EH (cell line): Measurements from ENCODE around the gene RNF123.

Experiments
- DNase-seq: peaks from one replicate; pipeline ENCODE4 v3.0.0-alpha.2; 2015; ENCODE audit warnings: low read depth

The RNF123 gene

DNA sequence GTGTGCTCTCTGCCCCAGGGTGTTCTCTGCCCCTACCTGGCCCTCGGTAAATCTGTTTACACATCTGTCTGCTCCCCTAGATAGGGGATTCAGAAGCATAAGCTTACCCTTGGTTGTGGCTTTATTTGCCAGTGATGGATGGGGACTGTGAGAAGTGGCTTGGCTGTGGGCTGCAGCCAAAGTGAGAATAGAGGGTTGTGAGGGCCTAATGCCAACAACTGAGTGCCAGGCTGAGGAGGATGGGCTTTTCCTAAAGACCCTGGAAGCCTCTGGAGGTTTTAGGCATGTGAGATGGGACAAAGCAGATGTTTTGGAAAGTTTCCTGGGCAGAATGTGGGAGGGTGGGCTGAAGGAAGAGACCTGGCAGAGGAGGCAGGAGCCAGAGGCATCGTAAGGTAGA, 30.6 kb upstream of the RNF123 start:
- DNase-seq = no peak

DNA sequence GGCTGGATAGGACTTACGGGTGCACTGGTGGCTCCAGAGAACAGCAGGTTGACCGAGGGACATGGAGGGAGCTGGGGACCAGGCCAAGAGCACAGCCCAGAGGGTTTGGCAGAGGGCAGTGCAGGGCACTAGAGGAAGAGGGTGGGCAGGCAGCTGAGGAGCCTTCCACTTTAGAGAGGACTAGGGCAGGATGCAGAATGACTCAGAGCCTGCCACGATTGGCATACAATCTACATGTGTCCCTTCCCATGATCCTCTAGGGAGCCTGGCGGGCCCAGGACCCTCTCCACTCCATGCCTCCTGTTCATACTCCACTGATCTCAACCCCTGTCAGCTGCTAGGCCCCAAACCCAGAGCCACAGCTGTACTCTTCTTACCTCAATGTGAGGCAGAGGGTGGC, 29.6 kb upstream of the RNF123 start:
- no peak for DNase-seq

DNA sequence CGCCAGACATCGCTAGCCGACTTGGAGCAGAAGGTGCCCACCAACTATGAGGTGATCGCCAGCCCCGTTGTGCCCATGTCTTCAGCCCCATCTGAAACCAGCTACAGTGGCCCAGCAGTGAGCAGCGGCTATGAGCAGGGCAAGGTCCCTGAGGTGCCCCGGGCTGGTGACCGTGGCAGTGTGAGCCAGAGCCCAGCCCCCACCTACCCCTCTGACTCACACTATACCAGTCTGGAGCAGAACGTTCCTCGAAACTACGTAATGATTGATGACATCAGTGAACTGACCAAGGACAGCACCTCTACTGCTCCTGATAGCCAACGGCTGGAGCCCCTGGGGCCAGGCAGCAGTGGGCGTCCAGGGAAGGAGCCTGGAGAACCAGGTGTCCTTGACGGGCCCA, 28.1 kb upstream of the RNF123 start:
- DNase-seq = no peak

DNA sequence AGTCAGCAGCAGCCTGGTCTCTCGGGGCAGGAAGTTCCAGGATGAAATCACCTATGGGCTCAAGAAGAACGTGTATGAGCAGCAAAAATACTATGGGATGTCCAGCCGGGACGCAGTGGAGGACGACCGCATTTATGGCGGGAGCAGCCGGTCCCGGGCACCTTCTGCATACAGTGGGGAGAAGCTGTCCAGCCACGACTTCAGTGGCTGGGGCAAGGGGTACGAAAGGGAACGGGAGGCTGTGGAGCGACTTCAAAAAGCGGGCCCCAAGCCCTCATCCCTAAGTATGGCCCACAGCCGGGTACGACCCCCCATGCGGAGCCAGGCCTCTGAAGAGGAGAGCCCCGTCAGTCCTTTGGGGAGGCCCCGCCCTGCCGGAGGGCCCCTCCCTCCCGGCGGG, 27.3 kb upstream of the RNF123 start:
- DNase-seq = no peak

DNA sequence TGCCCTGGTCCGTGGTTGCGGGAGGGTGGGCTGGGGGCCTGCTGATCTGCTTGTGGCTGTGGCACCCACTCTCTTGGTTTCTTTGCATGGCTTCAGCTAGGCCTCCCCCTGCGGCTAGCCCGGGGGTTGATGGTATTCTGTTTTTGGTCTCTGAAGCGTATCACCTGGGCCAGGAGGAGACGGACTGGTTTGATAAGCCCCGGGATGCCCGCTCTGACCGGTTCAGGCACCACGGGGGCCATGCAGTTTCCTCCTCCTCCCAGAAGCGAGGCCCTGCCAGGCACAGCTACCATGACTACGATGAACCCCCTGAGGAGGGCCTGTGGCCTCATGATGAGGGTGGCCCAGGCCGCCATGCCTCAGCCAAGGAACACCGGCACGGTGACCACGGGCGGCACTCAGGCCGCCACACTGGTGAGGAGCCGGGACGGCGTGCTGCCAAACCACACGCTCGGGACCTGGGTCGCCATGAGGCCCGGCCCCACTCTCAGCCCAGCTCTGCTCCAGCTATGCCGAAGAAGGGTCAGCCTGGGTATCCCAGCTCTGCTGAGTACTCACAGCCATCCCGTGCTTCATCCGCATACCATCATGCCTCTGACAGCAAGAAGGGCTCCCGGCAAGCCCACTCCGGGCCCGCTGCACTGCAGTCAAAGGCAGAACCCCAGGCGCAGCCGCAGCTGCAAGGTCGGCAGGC, 26.5 kb upstream of the RNF123 start:
- no peak for DNase-seq

DNA sequence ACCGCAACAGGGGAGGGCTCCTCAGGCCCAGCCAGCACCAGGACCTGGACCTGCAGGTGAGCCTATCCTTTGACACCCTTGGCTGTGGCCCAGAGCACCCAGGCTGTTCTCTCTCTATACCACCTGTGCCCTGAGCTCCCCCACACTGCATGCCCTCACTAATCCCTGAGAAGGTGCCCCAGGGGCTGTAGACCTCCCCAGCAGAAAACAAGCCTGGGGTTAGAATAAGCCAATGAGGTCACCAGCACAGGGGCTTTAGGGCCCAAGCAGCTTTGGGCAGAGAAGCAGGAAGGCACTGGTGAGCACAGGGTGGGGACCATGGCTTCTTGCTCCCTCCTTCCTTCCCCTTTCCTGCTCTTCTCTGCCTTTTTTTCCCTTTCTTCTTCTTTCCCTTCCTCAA, 25.5 kb upstream of the RNF123 start:
- DNase-seq = no peak

DNA sequence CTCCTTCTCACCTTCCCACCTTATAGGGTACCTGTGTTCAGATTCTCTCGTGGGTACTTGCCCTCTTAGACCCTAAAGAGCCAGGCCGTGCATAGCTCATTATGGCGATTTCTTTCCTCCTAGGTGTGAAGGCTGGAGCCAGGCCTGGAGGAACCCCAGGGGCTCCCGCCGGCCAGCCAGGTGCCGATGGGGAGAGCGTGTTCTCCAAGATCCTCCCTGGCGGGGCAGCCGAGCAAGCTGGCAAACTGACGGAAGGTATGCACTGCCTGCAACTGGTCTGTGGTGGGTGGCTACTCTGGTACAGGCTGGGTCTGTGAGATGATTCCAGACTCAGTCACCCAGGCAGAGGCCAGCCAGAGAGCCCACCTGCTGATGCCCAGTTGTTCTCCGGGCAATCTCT, 25.1 kb upstream of the RNF123 start:
- DNase-seq = no peak

DNA sequence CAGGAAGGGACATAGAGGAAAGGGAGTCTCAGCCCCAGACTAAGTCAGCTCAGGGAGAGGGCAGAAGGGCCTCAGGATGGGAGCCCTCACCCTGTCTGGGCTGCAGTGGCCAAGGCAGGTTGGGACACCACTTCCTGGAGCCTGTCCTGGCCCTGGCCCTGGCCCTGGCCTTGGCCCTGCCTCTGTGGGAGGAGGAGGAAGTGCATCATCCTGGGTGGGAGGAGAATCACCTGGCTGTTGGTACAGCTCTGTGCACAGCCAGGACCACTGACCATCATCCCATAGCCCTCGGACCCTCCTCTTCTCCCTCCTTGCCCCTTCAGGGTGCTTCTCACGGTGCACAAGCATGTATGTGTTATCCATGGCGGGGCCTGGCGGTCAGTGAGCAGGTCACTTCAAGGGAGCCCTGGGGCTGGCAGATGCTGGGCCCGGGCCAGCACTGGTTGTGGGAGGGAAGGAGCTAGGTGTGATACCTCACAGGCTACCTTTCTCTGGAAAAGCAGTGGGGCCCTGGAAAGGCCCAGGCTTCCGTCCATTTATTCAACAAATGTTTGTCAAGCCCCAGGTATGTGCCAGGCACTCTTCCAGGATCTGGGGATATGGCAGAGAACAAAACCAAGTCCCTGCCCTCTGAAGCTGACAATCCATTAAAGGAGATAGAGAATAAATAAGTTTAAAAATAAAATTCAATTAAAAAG, 23.4 kb upstream of the RNF123 start:
- DNase-seq = no peak

DNA sequence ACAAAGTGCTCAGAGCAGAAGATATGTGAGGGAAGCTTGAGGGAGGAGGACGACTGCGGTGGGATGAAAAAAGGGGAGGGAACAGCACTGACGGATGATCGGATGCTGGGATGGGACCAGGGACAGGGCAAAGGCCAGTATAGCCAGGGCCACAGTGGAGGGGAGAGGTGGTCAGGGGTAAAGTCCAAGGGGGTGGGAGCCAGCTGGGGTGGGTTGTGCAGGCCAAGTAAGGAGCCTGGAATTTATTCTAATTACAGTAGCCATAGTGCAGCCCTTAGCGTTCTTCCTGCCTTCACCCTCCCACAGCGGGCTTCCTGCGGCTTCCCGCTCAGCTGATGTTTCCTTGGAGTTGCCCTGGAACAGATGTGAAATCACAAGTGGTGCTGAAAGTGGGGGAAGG, 22.8 kb upstream of the RNF123 start:
- DNase-seq = peak; percentile 43

DNA sequence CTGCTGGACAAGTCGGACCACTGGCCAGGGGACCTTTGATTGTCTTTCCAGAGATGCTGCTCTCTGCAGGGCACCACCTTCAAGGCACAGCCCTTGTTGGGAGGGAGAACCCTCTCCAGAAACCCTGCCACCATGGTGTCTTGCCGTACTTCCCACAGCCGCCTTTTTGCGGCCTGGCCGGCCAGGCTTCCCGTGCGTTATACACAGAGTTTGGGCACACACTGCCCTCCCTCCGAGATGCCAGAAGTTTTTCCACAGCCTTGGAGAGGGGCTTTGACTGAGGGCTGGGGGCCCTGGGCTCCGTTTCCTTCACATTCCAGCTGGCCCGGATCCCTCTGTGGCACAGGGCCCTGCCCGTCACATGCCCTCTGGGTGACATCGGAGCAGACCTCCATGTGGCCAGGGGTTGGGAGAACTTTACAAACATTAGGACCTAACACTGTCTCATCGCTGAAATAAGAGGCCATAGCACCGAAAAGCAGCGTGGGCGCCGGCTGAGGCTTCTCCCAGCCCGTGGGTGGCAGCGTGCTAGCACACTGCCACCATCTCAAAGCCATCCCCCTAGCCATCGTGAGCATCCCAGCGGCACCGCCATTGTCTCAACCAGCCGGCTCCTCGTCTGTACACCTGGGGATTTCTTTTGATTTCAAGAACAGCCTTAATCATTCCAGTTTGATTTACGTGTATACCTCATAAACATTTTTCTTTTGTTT, 21.5 kb upstream of the RNF123 start:
- no peak for DNase-seq

DNA sequence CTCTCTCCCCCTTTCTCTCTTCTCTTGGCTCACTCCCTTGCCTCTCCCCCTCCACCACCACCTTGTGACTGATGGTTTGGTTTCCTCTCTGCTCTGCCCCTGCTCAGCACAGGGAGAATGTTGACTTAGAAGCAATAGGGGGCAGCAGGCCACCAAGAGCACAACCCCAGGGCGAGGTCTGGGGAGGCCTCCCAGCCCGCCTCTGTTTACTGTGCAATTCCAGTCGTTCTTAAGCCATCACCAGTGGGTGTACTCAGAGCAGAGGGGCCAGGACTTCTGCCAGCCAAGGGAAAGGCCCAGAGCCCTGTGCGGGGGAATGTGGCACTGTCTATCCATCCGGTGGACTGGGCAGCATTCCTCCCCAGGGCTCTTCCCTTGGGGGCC, 21.0 kb upstream of the RNF123 start:
- peak; percentile 30 for DNase-seq

DNA sequence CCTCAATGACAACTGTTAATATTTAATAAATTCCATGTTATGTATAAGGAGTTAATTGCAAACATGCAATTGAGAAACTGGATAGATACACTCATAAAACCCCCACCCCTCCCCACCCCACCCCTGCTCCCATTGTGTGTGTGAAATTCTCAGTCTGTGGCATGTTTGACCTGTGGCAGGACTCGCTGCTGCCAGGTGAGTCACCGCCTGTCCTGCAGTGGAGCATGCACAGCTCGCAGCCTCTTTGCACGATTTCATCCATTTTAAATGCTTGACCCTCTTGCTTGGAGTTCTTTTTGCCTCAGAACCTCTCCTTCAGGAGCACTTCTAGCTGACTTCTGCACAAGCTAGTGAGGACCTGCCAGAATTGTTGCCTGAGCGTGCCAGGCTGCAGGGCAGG, 20.5 kb upstream of the RNF123 start:
- peak; percentile 42 for DNase-seq

DNA sequence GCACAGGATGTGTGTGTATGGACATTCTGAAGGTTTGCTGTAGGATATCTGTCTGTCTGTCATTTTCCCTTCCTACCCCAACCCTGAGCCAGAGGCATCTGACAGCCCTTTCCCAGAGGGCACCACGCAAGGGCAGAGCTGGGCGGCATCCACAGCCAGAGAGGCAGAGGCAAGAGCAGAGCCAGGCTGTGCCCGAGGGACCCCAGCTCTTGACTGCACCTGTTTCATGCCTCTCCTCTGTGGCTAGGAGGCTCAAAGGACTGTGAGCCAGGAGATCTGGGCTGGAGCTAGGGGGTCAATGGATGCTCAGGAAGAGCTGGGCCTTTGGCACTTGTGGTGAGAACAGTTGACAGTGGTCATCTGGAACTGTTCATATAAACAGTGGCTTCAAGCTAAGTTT, 20.0 kb upstream of the RNF123 start:
- no peak for DNase-seq

DNA sequence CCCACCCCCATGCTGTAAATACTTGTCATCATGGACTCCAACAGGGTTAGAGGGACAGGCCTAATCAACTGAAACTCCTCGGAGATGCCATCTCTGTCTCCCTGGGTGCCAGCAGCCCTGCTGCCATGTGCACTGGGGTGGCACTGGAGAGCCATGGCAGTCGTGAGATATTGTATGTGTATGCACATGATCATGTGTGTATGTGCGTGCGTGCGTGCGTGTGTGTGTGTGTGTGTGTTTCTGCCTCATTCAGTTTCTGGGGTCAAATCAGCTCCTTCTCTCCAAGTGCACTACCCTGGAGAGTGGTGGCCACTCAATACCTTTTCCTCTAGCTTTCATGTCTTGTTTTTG, 18.4 kb upstream of the RNF123 start:
- DNase-seq = no peak

DNA sequence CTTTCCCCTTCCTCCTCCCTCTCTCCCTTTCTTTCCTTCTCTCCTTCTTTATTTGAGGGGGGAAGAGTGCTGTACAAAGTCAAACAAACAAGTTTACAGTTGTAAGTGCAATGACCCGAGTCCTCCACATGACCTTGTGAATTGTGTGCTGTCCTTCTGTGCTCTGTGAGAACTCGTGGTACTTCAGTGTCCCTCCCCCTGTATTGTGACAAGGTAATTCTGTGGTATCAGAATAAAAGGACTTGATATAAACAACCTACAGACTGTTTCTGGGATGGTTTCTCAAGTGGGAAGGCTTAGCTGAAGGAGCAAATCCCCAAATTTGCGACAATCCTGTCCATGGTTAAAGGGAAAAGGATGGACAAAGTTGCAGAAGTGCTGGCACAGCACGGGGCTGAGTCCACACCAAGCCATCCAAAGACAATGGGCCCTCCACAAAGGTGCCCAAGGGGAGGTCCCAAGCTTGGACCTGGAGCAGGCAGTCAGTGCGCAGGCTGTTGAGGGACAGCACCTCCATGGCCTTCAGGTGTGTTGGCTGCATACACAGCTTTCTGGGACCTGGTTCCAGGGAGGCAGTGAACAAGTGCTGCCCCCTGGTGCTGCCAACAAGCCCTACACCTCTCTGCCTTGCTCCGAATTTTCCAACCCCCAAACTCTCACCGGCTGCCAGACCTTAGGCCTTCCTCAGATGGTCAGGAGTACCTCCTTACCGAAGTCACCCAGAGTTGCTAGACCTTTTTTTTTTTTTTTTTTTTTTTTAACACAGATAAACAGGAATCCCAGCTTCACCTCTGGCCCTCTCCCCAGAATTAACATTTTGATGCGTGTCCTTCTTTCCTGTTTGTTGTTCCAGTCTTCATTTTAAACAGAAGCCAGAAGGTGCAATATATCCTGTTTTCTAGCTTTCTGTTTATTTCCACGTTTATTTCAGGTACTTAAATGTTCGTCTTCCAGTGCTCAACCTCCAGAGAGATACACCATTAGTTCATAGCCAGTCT, 17.8 kb upstream of the RNF123 start:
- DNase-seq = peak; percentile 69

DNA sequence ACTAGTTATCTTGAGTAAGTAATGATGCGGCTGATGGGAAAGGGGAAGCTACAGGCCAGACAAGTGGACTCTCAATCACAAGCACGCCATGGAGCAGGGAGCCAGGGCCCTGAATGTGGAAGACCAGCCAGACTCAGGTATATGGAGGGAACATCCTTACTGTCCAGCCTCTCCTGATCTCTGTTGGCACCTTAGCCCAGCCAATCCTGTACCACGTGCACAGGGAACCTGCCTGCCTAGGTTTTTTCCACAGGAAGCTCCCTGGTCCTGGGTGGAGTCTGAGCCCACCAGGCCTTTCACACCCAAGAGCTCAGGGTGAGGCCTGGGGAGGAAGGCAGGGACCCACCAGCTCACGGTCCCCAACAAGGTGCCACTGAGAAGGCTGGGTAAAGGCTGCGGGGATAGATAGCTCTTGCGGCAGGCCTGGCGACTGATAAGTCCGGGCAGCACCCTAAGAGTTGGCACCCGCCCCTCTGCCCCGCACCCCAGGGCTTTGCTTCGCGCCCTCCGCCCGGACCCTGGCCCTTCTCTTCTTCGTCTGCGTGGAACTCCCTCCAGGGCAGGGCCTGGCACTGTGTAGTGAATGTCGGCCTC, 16.1 kb upstream of the RNF123 start:
- no peak for DNase-seq

DNA sequence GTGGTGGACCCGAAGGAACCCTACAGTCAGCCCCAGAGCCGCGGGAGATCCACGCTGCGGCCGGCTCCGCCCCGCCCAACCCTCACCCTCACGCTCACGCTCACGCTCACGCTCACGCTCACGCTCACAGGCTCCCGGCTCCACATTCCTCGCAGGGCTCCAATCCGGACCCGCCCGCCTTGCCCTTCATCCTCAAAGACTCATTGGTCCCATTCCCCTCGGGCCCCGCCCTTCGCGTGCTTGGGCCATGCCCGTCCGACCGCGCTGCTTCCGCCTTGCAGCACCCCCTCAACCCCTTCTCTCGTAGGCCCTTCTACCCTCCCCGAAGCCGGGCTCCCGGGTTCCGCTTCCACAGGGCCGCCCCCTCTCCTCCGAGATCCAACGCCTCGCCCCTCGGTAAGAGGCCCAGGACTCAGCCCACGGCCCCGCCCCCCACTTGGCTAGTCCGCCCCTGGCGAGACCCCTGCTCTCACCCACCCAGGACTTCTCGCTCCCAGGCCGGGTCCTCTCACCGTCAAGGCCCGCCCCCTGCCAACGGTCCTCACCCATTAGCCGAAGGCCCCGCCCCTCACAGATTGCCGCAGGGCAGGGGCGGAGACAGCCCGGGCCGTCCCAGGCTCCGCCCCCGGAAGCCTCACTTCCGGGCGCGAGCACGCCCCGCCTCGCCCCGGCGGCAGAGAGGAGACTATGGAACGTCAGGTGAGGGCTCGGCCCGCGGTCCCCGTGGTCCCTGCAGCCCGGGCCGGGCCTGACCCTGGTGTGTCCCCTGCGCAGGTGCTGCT, 15.5 kb upstream of the RNF123 start, which contains the start of gene APEH:
Gene APEH (plus strand): TSS at position 637 of the 782 bp plus-strand sequence. CDS start 51 bp downstream, at position 688.
- peak; percentile 98 for DNase-seq

DNA sequence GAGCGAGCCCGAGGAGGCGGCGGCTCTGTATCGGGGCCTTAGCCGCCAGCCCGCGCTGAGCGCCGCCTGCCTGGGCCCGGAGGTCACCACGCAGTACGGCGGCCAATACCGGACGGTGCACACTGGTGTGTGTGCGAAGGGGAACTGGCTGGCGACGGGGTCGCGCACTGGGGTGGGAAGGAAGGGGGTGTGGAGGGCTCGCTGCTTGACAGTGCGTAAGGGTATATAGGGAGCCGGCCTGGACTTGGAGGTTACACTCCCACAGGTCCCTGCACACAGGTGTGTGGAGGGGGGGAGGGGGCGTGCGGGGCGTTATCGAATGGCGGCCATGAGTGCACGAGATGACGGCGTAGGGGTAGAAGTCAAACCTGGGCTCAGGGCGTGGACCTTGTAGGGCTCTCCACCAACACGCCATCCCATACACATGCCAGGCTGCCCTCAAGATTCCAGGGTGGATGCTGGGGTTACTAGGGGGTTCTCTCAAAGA, 14.8 kb upstream of the RNF123 start:
- DNase-seq = no peak

DNA sequence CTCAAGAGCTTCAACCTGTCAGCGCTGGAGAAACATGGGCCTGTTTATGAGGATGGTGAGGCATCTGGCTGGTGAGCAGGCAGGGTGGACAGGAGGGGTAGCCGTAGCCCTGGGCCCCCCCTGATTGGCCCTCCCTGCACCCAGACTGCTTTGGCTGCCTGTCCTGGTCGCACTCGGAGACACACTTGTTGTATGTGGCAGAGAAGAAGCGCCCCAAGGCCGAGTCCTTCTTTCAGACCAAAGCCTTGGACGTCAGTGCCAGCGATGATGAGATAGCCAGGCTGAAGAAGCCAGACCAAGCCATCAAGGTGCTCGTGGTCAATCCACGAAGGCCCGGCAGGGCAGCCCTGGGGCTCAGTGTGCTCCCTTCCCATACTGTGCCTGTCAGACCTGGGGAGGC, 13.4 kb upstream of the RNF123 start:
- DNase-seq = no peak

DNA sequence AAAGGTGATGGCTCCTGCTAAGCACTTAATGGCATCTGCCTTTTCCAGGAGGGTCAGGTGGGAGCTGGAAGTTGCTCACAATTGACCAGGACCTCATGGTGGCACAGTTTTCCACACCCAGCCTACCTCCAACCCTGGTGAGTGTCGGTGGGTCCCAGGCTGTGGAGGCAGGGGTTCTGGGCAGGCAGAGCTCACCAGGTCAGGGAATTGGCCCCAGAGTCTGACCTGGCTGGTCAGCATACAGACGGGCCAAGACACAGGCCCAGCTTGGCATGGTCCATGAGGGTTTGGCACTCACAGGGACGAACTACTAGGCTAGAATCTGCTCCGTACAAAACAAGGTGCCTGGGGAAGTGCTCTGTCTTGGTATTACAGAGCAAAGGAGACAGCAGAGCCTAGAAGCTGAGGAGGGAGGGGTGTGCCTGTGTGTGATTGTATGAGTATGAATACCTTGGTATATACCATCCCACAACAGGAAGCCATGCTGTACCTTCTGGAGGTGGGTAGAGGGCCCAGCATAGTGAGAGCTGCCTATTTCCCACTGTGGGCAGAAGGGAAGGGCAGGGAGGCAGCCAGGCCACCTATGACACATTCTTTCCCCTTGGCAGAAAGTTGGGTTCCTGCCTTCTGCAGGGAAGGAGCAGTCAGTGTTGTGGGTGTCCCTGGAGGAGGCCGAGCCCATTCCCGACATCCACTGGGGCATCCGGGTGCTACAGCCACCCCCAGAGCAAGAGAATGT, 8.7 kb upstream of the RNF123 start:
- DNase-seq = no peak
